ENCODE data around the gene HAPLN3.
A peak's percentile ranks its signal among the peaks of the same experiment; 100 is the strongest.
"Not testable (repeated sequence)": the region's sequence is repeated elsewhere in the genome, so short reads cannot be mapped to it uniquely, and the experiment has no call there.

HAPLN3 gene

GRCh38 chr15:88894819-88895767 lies at the start of gene HAPLN3:
HAPLN3 (minus strand) TSS chr15:88895544; CDS start chr15:88887298, 8,246 bp downstream.
- no peak for DNase-seq

- no peak for DNase-seq
Observed at GRCh38 chr15:88940110-88940675, 44.8 kb upstream of the HAPLN3 start.

- DNase-seq = no peak
Observed at GRCh38 chr15:88939486-88939806, 44.1 kb upstream of the HAPLN3 start.

GRCh38 chr15:88938802-88939485 lies 43.6 kb upstream of the HAPLN3 start:
- no peak for DNase-seq

- not testable (repeated sequence) for DNase-seq
Observed at GRCh38 chr15:88934449-88934848, 39.1 kb upstream of the HAPLN3 start.

- no peak for DNase-seq
Observed at GRCh38 chr15:88932875-88933330, 37.6 kb upstream of the HAPLN3 start.

GRCh38 chr15:88932271-88932874 lies 37.0 kb upstream of the HAPLN3 start:
- peak; percentile 66 to 80 for DNase-seq

GRCh38 chr15:88930579-88930978 lies 35.2 kb upstream of the HAPLN3 start:
- DNase-seq = no peak

GRCh38 chr15:88929358-88930098 lies 34.2 kb upstream of the HAPLN3 start:
- DNase-seq = not testable (repeated sequence)

GRCh38 chr15:88928192-88928591 lies 32.8 kb upstream of the HAPLN3 start:
- not testable (repeated sequence) for DNase-seq

- DNase-seq = not testable (repeated sequence)
Observed at GRCh38 chr15:88925648-88926047, 30.3 kb upstream of the HAPLN3 start.

- not testable (repeated sequence) for DNase-seq
Observed at GRCh38 chr15:88920892-88921435, 25.6 kb upstream of the HAPLN3 start.

- DNase-seq = no peak
Observed at GRCh38 chr15:88920186-88920891, 25.0 kb upstream of the HAPLN3 start.

- no peak for DNase-seq
Observed at GRCh38 chr15:88918738-88919137, 23.4 kb upstream of the HAPLN3 start.

- DNase-seq = no peak
Observed at GRCh38 chr15:88917760-88918159, 22.4 kb upstream of the HAPLN3 start.

- no peak for DNase-seq
Observed at GRCh38 chr15:88915354-88915753, 20.0 kb upstream of the HAPLN3 start.

GRCh38 chr15:88913850-88914169 lies 18.5 kb upstream of the HAPLN3 start:
- no peak for DNase-seq

GRCh38 chr15:88913017-88913849 lies 17.9 kb upstream of the HAPLN3 start, which contains the start of gene MFGE8:
MFGE8 (minus strand) TSS chr15:88913379; CDS start chr15:88913319, 60 bp downstream.
- peak; percentile 32 to 72 for DNase-seq

- DNase-seq = no peak
Observed at GRCh38 chr15:88912500-88912921, 17.2 kb upstream of the HAPLN3 start.

GRCh38 chr15:88911766-88912118 lies 16.4 kb upstream of the HAPLN3 start:
- DNase-seq = no peak
